Measurements from ENCODE around the gene FIBP.

The FIBP gene

GRCh38 chr11:65867284-65868071, 20.8 kb downstream of the FIBP start:
- Histone ChIP-seq H3K4me3 (ENCODE audit: low read depth, low read length) (peak overlapping the region; percentile 65), H3K9ac (ENCODE audit: low read length) (no peak overlapping the region), H3K4me1 (ENCODE audit: control insufficient read depth, insufficient read depth, low read length) (peaks cover 12% of the 10 kb centered on the region), H3K36me3 (ENCODE audit: control insufficient read depth, insufficient read depth, low read length) (peaks cover 46% of the 10 kb centered on the region), H3K9me3 (ENCODE audit: control insufficient read depth, insufficient read depth, low read depth, low read length) (no peaks in the 10 kb centered on the region), H3K27ac (ENCODE audit: low read depth, low read length) (no peak overlapping the region), H3K27me3 (ENCODE audit: control insufficient read depth, insufficient read depth, low read length) (0 out of 2 replicates have a peak, but pooled peaks cover 2% of the 10 kb centered on the region)

GRCh38 chr11:65866509-65867283, 21.6 kb downstream of the FIBP start:
- Histone ChIP-seq H3K4me1 (ENCODE audit: control insufficient read depth, insufficient read depth, low read length) (peaks cover 11% of the 10 kb centered on the region), H3K4me3 (ENCODE audit: low read depth, low read length) (no peak overlapping the region), H3K9me3 (ENCODE audit: control insufficient read depth, insufficient read depth, low read depth, low read length) (no peaks in the 10 kb centered on the region), H3K9ac (ENCODE audit: low read length) (no peak overlapping the region), H3K27ac (ENCODE audit: low read depth, low read length) (no peak overlapping the region), H3K27me3 (ENCODE audit: control insufficient read depth, insufficient read depth, low read length) (no peaks in the 10 kb centered on the region), H3K36me3 (ENCODE audit: control insufficient read depth, insufficient read depth, low read length) (peaks cover 54% of the 10 kb centered on the region)

- Histone ChIP-seq H3K9ac (ENCODE audit: low read length) (no peak overlapping the region), H3K27me3 (ENCODE audit: control insufficient read depth, insufficient read depth, low read length) (no peaks in the 10 kb centered on the region), H3K4me1 (ENCODE audit: control insufficient read depth, insufficient read depth, low read length) (peaks cover 15% of the 10 kb centered on the region), H3K4me3 (ENCODE audit: low read depth, low read length) (no peak overlapping the region), H3K36me3 (ENCODE audit: control insufficient read depth, insufficient read depth, low read length) (peaks cover 56% of the 10 kb centered on the region), H3K27ac (ENCODE audit: low read depth, low read length) (no peak overlapping the region), H3K9me3 (ENCODE audit: control insufficient read depth, insufficient read depth, low read depth, low read length) (no peaks in the 10 kb centered on the region)
These were observed 22.6 kb downstream of the FIBP start for GRCh38 chr11:65865550-65866172.

- H3K9ac ChIP-seq (ENCODE audit: low read length) = no peak overlapping the region
- H3K9me3 ChIP-seq (ENCODE audit: control insufficient read depth, insufficient read depth, low read depth, low read length) = no peaks in the 10 kb centered on the region
- no peak overlapping the region for H3K27ac ChIP-seq (ENCODE audit: low read depth, low read length)
- peaks cover 15% of the 10 kb centered on the region for H3K4me1 ChIP-seq (ENCODE audit: control insufficient read depth, insufficient read depth, low read length)
- no peaks in the 10 kb centered on the region for H3K27me3 ChIP-seq (ENCODE audit: control insufficient read depth, insufficient read depth, low read length)
- H3K36me3 ChIP-seq (ENCODE audit: control insufficient read depth, insufficient read depth, low read length) = peaks cover 56% of the 10 kb centered on the region
- no peak overlapping the region for H3K4me3 ChIP-seq (ENCODE audit: low read depth, low read length)
These were observed 23.4 kb downstream of the FIBP start for GRCh38 chr11:65864706-65865471.

GRCh38 chr11:65863889-65864705, 24.2 kb downstream of the FIBP start:
- H3K9me3 ChIP-seq (ENCODE audit: control insufficient read depth, insufficient read depth, low read depth, low read length) = no peaks in the 10 kb centered on the region
- H3K27me3 ChIP-seq (ENCODE audit: control insufficient read depth, insufficient read depth, low read length) = no peaks in the 10 kb centered on the region
- peaks cover 56% of the 10 kb centered on the region for H3K36me3 ChIP-seq (ENCODE audit: control insufficient read depth, insufficient read depth, low read length)
- peaks cover 15% of the 10 kb centered on the region for H3K4me1 ChIP-seq (ENCODE audit: control insufficient read depth, insufficient read depth, low read length)
- no peak overlapping the region for H3K4me3 ChIP-seq (ENCODE audit: low read depth, low read length)
- no peak overlapping the region for H3K9ac ChIP-seq (ENCODE audit: low read length)
- H3K27ac ChIP-seq (ENCODE audit: low read depth, low read length) = no peak overlapping the region

- peaks cover 15% of the 10 kb centered on the region for H3K4me1 ChIP-seq (ENCODE audit: control insufficient read depth, insufficient read depth, low read length)
These were observed 25.1 kb downstream of the FIBP start for GRCh38 chr11:65862941-65863888.

GRCh38 chr11:65862191-65862735, 26.0 kb downstream of the FIBP start:
- no peak overlapping the region for H3K9ac ChIP-seq (ENCODE audit: low read length)
- H3K4me3 ChIP-seq (ENCODE audit: low read depth, low read length) = no peak overlapping the region
- H3K4me1 ChIP-seq (ENCODE audit: control insufficient read depth, insufficient read depth, low read length) = peaks cover 14% of the 10 kb centered on the region
- no peaks in the 10 kb centered on the region for H3K9me3 ChIP-seq (ENCODE audit: control insufficient read depth, insufficient read depth, low read depth, low read length)
- no peak overlapping the region for H3K27ac ChIP-seq (ENCODE audit: low read depth, low read length)
- H3K36me3 ChIP-seq (ENCODE audit: control insufficient read depth, insufficient read depth, low read length) = peaks cover 56% of the 10 kb centered on the region
- no peaks in the 10 kb centered on the region for H3K27me3 ChIP-seq (ENCODE audit: control insufficient read depth, insufficient read depth, low read length)

More at GRCh38 chr11:65862941-65863888, 25.1 kb downstream of the FIBP start:
- H3K9ac ChIP-seq (ENCODE audit: low read length) = no peak overlapping the region
- no peaks in the 10 kb centered on the region for H3K9me3 ChIP-seq (ENCODE audit: control insufficient read depth, insufficient read depth, low read depth, low read length)
- peaks cover 56% of the 10 kb centered on the region for H3K36me3 ChIP-seq (ENCODE audit: control insufficient read depth, insufficient read depth, low read length)
- no peak overlapping the region for H3K4me3 ChIP-seq (ENCODE audit: low read depth, low read length)
- no peak overlapping the region for H3K27ac ChIP-seq (ENCODE audit: low read depth, low read length)
- H3K27me3 ChIP-seq (ENCODE audit: control insufficient read depth, insufficient read depth, low read length) = no peaks in the 10 kb centered on the region

- Histone ChIP-seq H3K36me3 (ENCODE audit: control insufficient read depth, insufficient read depth, low read length) (peaks cover 51% of the 10 kb centered on the region), H3K4me1 (ENCODE audit: control insufficient read depth, insufficient read depth, low read length) (peaks cover 9% of the 10 kb centered on the region), H3K27me3 (ENCODE audit: control insufficient read depth, insufficient read depth, low read length) (no peaks in the 10 kb centered on the region), H3K27ac (ENCODE audit: low read depth, low read length) (no peak overlapping the region), H3K9me3 (ENCODE audit: control insufficient read depth, insufficient read depth, low read depth, low read length) (no peaks in the 10 kb centered on the region), H3K9ac (ENCODE audit: low read length) (peak overlapping the region; percentile 98), H3K4me3 (ENCODE audit: low read depth, low read length) (peak overlapping the region; percentile 92)
These were observed 26.6 kb downstream of the FIBP start for GRCh38 chr11:65861533-65862183.

GRCh38 chr11:65861165-65861505, 27.1 kb downstream of the FIBP start:
- peak overlapping the region; percentile 92 for H3K4me3 ChIP-seq (ENCODE audit: low read depth, low read length)
- H3K36me3 ChIP-seq (ENCODE audit: control insufficient read depth, insufficient read depth, low read length) = peaks cover 52% of the 10 kb centered on the region
- H3K27me3 ChIP-seq (ENCODE audit: control insufficient read depth, insufficient read depth, low read length) = no peaks in the 10 kb centered on the region
- peaks cover 13% of the 10 kb centered on the region for H3K4me1 ChIP-seq (ENCODE audit: control insufficient read depth, insufficient read depth, low read length)
- H3K27ac ChIP-seq (ENCODE audit: low read depth, low read length) = peak overlapping the region; percentile 92; the same call in 1 of the 2 replicates
- H3K9me3 ChIP-seq (ENCODE audit: control insufficient read depth, insufficient read depth, low read depth, low read length) = no peaks in the 10 kb centered on the region
- H3K9ac ChIP-seq (ENCODE audit: low read length) = peak overlapping the region; percentile 98
